ENCODE data around the gene FTCDNL1.

Gene FTCDNL1

DNA sequence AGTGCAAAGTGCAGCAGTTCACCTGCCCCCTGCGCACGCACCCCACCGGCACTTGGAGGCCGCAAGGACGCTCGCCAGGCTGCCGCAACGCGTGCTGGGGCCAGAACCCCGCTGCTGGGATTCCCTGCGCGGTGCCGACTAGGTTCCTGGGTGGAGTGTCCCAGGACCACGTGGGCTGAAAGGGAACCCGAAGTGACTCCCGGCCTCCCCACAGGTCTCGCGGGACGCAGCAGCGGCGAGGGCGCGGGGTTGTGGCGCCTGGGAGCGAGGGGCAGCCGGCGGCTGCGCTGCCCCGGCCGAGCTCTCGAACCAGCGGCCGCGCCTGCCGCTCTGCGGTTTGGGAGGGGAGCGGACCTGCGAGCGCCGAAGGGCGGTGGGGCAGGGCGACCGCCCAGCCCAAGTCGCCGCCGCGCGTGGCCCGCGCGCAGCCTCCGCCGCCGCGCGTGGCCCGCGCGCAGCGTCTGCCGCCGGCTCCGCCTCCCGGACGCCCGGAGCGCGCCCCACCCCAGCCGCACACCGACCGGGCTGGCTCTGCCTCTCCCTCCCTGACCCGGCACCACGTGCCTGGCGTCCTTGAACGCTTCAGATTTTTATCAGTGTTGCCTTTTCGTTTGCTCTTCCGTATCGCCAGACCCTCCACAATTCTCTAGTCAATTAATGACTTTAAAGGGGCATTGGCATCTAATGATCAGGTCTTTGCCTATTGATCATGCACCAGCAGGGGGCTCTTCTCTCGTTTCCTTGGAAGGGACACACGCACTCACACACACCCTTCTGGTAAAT is at the start of gene FTCDNL1:
Gene FTCDNL1 (minus strand): TSS at position 475 of the 783 bp plus-strand sequence. CDS start 2,230 bp downstream, outside the sequence.
- Histone ChIP-seq H3K4me3 (ENCODE audit: low read length) (peak within 1 kb of the TSS; percentile 87), H3K27me3 (replicated peaks; ENCODE audit: control insufficient read depth, insufficient read depth, low read length) (peaks cover 4% of the 10 kb centered on the region)

GRCh38 chr2:199896617-199897016 is 45.6 kb upstream of the FTCDNL1 start:
- Histone ChIP-seq H3K9ac (ENCODE audit: low read length) (no peak overlapping the region), H3K4me3 (ENCODE audit: low read length) (no peak overlapping the region), H3K9me3 (ENCODE audit: control insufficient read depth, low read length) (no peaks in the 10 kb centered on the region), H3K4me1 (ENCODE audit: control insufficient read depth, insufficient read depth, low read length) (no peaks in the 10 kb centered on the region), H3K27me3 (replicated peaks; ENCODE audit: control insufficient read depth, insufficient read depth, low read length) (no peaks in the 10 kb centered on the region), H3K36me3 (ENCODE audit: control insufficient read depth, insufficient read depth, low read length, severe bottlenecking) (no peaks in the 10 kb centered on the region)
- DNase-seq (ENCODE audit: low read depth): no peak

More for the DNA sequence above, at the start of gene FTCDNL1:
- H3K4me1 ChIP-seq (ENCODE audit: control insufficient read depth, insufficient read depth, low read length): no peaks in the 10 kb centered on the region
- peak within 1 kb of the TSS; percentile 78 for H3K9ac ChIP-seq (ENCODE audit: low read length)
- no peaks in the 10 kb centered on the region for H3K9me3 ChIP-seq (ENCODE audit: control insufficient read depth, low read length)
- peak; percentile 82 for DNase-seq (ENCODE audit: low read depth)
- H3K36me3 ChIP-seq (ENCODE audit: control insufficient read depth, insufficient read depth, low read length, severe bottlenecking): no peaks in the 10 kb centered on the region

DNA sequence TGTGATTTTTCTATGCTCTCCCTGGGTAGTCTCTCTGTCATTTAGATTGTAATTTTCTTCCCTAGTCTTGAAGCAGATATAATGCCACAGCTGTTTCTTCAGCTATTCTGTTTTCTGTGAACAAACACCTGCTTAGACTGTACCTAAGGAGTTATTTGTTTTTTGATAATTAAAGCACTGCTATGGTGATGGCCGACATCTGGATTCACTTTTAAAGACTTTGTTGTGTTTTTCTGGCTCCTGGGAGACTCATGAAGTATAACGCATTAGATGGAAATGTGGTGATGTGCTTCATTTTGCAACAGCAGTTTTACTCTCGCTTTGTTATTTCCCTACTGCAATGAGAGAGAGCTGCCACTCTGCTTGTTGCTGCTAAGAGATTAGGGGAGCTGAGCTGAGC is 44.4 kb upstream of the FTCDNL1 start:
- H3K4me3 ChIP-seq (ENCODE audit: low read length): no peak overlapping the region
- no peaks in the 10 kb centered on the region for H3K27me3 ChIP-seq (replicated peaks; ENCODE audit: control insufficient read depth, insufficient read depth, low read length)
- H3K36me3 ChIP-seq (ENCODE audit: control insufficient read depth, insufficient read depth, low read length, severe bottlenecking): no peaks in the 10 kb centered on the region
- H3K9ac ChIP-seq (ENCODE audit: low read length): no peak overlapping the region
- no peaks in the 10 kb centered on the region for H3K4me1 ChIP-seq (ENCODE audit: control insufficient read depth, insufficient read depth, low read length)
- peak; percentile 24 for DNase-seq (ENCODE audit: low read depth)
- no peaks in the 10 kb centered on the region for H3K9me3 ChIP-seq (ENCODE audit: control insufficient read depth, low read length)

DNA sequence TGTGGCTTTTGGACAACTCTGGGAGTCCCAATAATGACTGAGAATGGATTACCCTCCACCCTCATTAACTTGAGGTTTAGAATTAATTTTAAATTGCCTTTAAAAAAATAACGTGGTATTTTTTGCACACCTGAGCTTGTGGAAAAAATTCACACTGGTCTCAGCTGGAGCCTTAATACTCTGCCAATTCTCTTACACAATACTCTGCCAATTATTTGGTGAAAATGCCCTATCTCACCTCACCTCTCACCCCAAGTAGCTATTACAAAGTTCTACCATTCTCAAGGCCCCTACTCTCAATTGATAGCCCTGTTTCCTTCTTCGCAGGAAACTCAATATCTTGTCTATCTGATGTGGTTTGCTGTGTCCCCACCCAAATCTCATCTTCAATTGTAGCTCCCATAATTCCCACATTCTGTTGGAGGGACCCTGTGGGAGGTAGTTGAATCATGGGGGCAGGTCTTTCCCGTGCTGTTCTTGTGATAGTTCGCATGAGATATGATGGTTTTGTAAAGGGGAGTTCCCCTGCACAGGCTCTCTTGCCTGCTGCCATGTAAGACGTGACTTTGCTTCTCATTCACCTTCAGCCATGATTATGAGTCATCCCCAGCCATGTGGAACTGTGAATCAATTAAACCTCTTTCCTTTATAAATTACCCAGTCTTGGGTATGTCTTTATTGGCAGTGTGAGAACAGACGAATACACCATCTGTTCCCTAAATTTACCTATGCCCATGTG is 32.7 kb upstream of the FTCDNL1 start:
- DNase-seq (ENCODE audit: low read depth): no peak
- H3K4me3 ChIP-seq (ENCODE audit: low read length): no peak overlapping the region
- no peaks in the 10 kb centered on the region for H3K27me3 ChIP-seq (replicated peaks; ENCODE audit: control insufficient read depth, insufficient read depth, low read length)
- H3K9ac ChIP-seq (ENCODE audit: low read length): no peak overlapping the region
- H3K4me1 ChIP-seq (ENCODE audit: control insufficient read depth, insufficient read depth, low read length): no peaks in the 10 kb centered on the region
- H3K36me3 ChIP-seq (ENCODE audit: control insufficient read depth, insufficient read depth, low read length, severe bottlenecking): no peaks in the 10 kb centered on the region
- H3K9me3 ChIP-seq (ENCODE audit: control insufficient read depth, low read length): peaks cover under 1% of the 10 kb centered on the region

GRCh38 chr2:199882667-199883066 is 31.7 kb upstream of the FTCDNL1 start:
- no peaks in the 10 kb centered on the region for H3K27me3 ChIP-seq (replicated peaks; ENCODE audit: control insufficient read depth, insufficient read depth, low read length)
- no peaks in the 10 kb centered on the region for H3K4me1 ChIP-seq (ENCODE audit: control insufficient read depth, insufficient read depth, low read length)
- no peak overlapping the region for H3K4me3 ChIP-seq (ENCODE audit: low read length)
- H3K36me3 ChIP-seq (ENCODE audit: control insufficient read depth, insufficient read depth, low read length, severe bottlenecking): no peaks in the 10 kb centered on the region
- DNase-seq (ENCODE audit: low read depth): no peak
- no peak overlapping the region for H3K9ac ChIP-seq (ENCODE audit: low read length)
- peaks cover 4% of the 10 kb centered on the region for H3K9me3 ChIP-seq (ENCODE audit: control insufficient read depth, low read length)

- H3K36me3 ChIP-seq (ENCODE audit: control insufficient read depth, insufficient read depth, low read length, severe bottlenecking): no peaks in the 10 kb centered on the region
- H3K9ac ChIP-seq (ENCODE audit: low read length): no peak overlapping the region
- peak; percentile 77 for DNase-seq (ENCODE audit: low read depth)
- H3K27me3 ChIP-seq (replicated peaks; ENCODE audit: control insufficient read depth, insufficient read depth, low read length): no peaks in the 10 kb centered on the region
- peaks cover 6% of the 10 kb centered on the region for H3K4me1 ChIP-seq (ENCODE audit: control insufficient read depth, insufficient read depth, low read length)
- peaks cover 13% of the 10 kb centered on the region for H3K9me3 ChIP-seq (ENCODE audit: control insufficient read depth, low read length)
- H3K4me3 ChIP-seq (ENCODE audit: low read length): no peak overlapping the region
These were observed 24.4 kb upstream of the FTCDNL1 start for GRCh38 chr2:199875400-199875799.

DNA sequence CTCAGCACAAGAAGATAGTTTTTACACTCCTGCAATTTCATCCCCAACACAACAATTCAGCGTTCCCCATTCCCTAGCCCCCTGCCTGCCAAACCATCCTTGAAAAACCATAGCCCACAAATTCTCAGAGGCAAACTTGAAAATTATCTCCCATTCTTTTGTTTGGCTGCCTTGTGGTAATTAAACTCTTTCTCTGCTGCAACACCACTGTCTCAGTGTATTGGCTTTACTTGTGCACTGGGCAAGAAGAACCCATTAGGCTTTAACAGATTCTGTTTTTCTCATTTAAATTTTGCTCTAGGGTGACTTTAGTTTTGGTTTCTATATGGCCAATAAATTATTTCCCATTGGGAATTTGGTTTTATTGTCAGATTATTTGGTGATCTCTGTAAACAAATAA is 23.2 kb upstream of the FTCDNL1 start:
- Histone ChIP-seq H3K27me3 (replicated peaks; ENCODE audit: control insufficient read depth, insufficient read depth, low read length) (no peaks in the 10 kb centered on the region), H3K36me3 (ENCODE audit: control insufficient read depth, insufficient read depth, low read length, severe bottlenecking) (no peaks in the 10 kb centered on the region), H3K4me3 (ENCODE audit: low read length) (no peak overlapping the region), H3K4me1 (ENCODE audit: control insufficient read depth, insufficient read depth, low read length) (peaks cover 6% of the 10 kb centered on the region), H3K9me3 (ENCODE audit: control insufficient read depth, low read length) (peaks cover 13% of the 10 kb centered on the region), H3K9ac (ENCODE audit: low read length) (no peak overlapping the region)
- DNase-seq (ENCODE audit: low read depth): no peak

GRCh38 chr2:199870581-199870980 is 19.6 kb upstream of the FTCDNL1 start:
- Histone ChIP-seq H3K9me3 (ENCODE audit: control insufficient read depth, low read length) (peaks cover 9% of the 10 kb centered on the region), H3K36me3 (ENCODE audit: control insufficient read depth, insufficient read depth, low read length, severe bottlenecking) (no peaks in the 10 kb centered on the region), H3K9ac (ENCODE audit: low read length) (no peak overlapping the region), H3K27me3 (replicated peaks; ENCODE audit: control insufficient read depth, insufficient read depth, low read length) (no peaks in the 10 kb centered on the region), H3K4me3 (ENCODE audit: low read length) (no peak overlapping the region), H3K4me1 (ENCODE audit: control insufficient read depth, insufficient read depth, low read length) (peaks cover 4% of the 10 kb centered on the region)
- DNase-seq (ENCODE audit: low read depth): peak; percentile 67

DNA sequence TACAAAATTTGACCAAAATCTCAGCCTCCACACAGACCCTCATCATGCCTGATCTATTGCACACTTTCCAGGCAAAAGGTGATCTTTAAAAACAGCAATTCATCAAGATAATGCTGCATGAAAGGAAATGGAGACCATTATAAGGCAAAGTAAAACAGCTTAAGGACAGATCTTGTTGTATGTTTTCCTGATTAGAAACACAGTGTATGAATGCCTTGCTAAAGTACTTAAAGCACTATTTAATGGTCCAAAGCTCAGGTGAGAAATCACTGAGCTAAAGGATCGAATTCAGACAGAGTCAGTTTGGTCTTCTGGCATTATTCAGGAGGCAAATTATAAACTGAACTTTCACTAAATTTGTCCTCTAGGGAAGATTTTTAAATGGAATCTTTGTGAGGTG is 18.7 kb upstream of the FTCDNL1 start:
- Histone ChIP-seq H3K9ac (ENCODE audit: low read length) (no peak overlapping the region), H3K4me3 (ENCODE audit: low read length) (no peak overlapping the region), H3K9me3 (ENCODE audit: control insufficient read depth, low read length) (peaks cover 9% of the 10 kb centered on the region), H3K27me3 (replicated peaks; ENCODE audit: control insufficient read depth, insufficient read depth, low read length) (no peaks in the 10 kb centered on the region), H3K4me1 (ENCODE audit: control insufficient read depth, insufficient read depth, low read length) (peaks cover 3% of the 10 kb centered on the region), H3K36me3 (ENCODE audit: control insufficient read depth, insufficient read depth, low read length, severe bottlenecking) (no peaks in the 10 kb centered on the region)
- DNase-seq (ENCODE audit: low read depth): no peak

GRCh38 chr2:199869227-199869541 is 18.2 kb upstream of the FTCDNL1 start:
- no peak overlapping the region for H3K4me3 ChIP-seq (ENCODE audit: low read length)
- no peaks in the 10 kb centered on the region for H3K36me3 ChIP-seq (ENCODE audit: control insufficient read depth, insufficient read depth, low read length, severe bottlenecking)
- no peaks in the 10 kb centered on the region for H3K27me3 ChIP-seq (replicated peaks; ENCODE audit: control insufficient read depth, insufficient read depth, low read length)
- H3K4me1 ChIP-seq (ENCODE audit: control insufficient read depth, insufficient read depth, low read length): peaks cover 3% of the 10 kb centered on the region
- DNase-seq (ENCODE audit: low read depth): no peak
- peaks cover 4% of the 10 kb centered on the region for H3K9me3 ChIP-seq (ENCODE audit: control insufficient read depth, low read length)
- no peak overlapping the region for H3K9ac ChIP-seq (ENCODE audit: low read length)

DNA sequence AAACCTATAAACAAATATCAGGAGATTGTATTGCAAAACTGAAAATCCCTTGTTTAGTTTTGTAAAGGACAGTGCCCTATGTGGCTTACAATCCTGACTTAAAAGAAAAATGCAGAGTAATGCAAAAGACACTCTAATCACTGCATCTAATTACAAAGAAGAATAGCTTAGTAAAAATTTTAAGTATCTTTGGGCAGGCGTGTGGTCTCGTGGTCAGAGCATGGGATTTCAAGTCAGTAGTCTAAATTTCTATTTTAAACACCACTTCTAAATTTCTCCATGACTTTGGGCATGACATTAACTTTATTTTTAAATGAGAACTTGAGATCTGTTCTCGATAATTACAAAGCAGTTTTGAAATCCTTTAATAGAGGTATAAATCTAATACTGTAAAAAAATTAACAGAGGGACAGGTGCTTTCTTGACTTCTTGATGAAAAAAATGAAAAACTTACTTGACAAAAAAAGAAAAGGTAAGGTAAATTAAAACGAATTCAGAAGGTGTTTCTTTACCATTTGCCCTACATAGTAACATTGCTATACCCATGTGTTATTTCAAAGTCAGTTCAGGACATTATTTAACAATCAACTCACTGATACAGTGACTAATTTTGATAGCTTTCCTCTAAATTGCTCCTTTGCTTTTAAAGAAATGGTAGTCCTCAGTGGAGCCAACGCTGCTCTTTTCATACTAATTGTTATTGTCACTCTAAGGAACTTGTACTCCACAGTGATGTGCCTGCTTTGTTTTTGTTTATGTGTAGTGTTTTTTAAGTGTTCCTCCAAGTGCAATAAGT is 17.6 kb upstream of the FTCDNL1 start:
- no peak overlapping the region for H3K4me3 ChIP-seq (ENCODE audit: low read length)
- DNase-seq (ENCODE audit: low read depth): no peak
- no peaks in the 10 kb centered on the region for H3K9me3 ChIP-seq (ENCODE audit: control insufficient read depth, low read length)
- no peaks in the 10 kb centered on the region for H3K36me3 ChIP-seq (ENCODE audit: control insufficient read depth, insufficient read depth, low read length, severe bottlenecking)
- H3K27me3 ChIP-seq (replicated peaks; ENCODE audit: control insufficient read depth, insufficient read depth, low read length): no peaks in the 10 kb centered on the region
- H3K9ac ChIP-seq (ENCODE audit: low read length): no peak overlapping the region
- peaks cover 3% of the 10 kb centered on the region for H3K4me1 ChIP-seq (ENCODE audit: control insufficient read depth, insufficient read depth, low read length)
